HepG2 (cell line): ENCODE data around the gene C11orf68. TPM values are rescaled to one million over a fixed set of nuclear protein-coding genes. Genes with fewer than 3 reads are reported as not detected.

Experiments
- CBX1 ChIP-seq: IDR thresholded peaks from one replicate; pipeline ENCODE4 v1.6.1; 2016; ENCODE audit warnings: antibody characterized with exemption, low read depth
- DBP ChIP-seq: sonication (generic); formaldehyde crosslinking; IDR thresholded peaks from 2 replicates; pipeline ENCODE4 v1.4.0; 2020; ENCODE audit warnings: missing genetic modification reagents; ENCODE audit errors: not compliant biosample characterization
- FLYWCH1 ChIP-seq: sonication (generic); formaldehyde crosslinking; IDR thresholded peaks from 2 replicates; pipeline ENCODE4 v1.8.1; 2023; ENCODE audit warnings: mild to moderate bottlenecking, missing genetic modification reagents
- HNF4G ChIP-seq, 2 experiments: sonication (generic) in 1 of 2; formaldehyde crosslinking in 1 of 2; IDR thresholded peaks; 2 replicates each; pipeline versions ENCODE4 v1.4.0 to v1.6.1; 2011 to 2020; ENCODE audit warnings: borderline replicate concordance in 2 of 2, low read depth in 2 of 2, mild to moderate bottlenecking in 2 of 2, low read length in 1 of 2, missing genetic modification reagents in 1 of 2, moderate library complexity in 1 of 2
- KLF9 ChIP-seq: IDR thresholded peaks from 2 replicates; pipeline ENCODE4 v1.6.1; 2016; ENCODE audit warnings: low read depth
- TOPORS ChIP-seq: sonication (generic); formaldehyde crosslinking; IDR thresholded peaks from 2 replicates; pipeline ENCODE4 v1.8.0; 2023; ENCODE audit warnings: mild to moderate bottlenecking, missing genetic modification reagents
- ZMYM4 ChIP-seq: sonication (generic); formaldehyde crosslinking; IDR thresholded peaks from 2 replicates; pipeline ENCODE4 v1.8.1; 2023; ENCODE audit warnings: mild to moderate bottlenecking, missing genetic modification reagents
- ZNF280D ChIP-seq: sonication (generic); formaldehyde crosslinking; IDR thresholded peaks from 2 replicates; pipeline ENCODE4 v1.5.1; 2020; ENCODE audit warnings: mild to moderate bottlenecking, missing genetic modification reagents
- ZNF326 ChIP-seq: sonication (generic); formaldehyde crosslinking; IDR thresholded peaks from 2 replicates; pipeline ENCODE4 v1.4.0; 2020; ENCODE audit warnings: missing genetic modification reagents, borderline replicate concordance
- ZNF501 ChIP-seq: sonication (generic); formaldehyde crosslinking; IDR thresholded peaks from 2 replicates; pipeline ENCODE4 v1.5.1; 2020; ENCODE audit warnings: mild to moderate bottlenecking, moderate library complexity, missing genetic modification reagents
- ZNF773 ChIP-seq: sonication (generic); formaldehyde crosslinking; IDR thresholded peaks from 2 replicates; pipeline ENCODE4 v1.4.0; 2020; ENCODE audit warnings: missing genetic modification reagents, borderline replicate concordance
- ZNF839 ChIP-seq: sonication (generic); formaldehyde crosslinking; IDR thresholded peaks from 2 replicates; pipeline ENCODE4 v1.4.0; 2020; ENCODE audit warnings: missing genetic modification reagents, mild to moderate bottlenecking, borderline replicate concordance
- polyA plus RNA-seq, 8 experiments: library from polyadenylated mRNA; depleted of rRNA in 3 of 8; stranded (reverse) in 7 of 8; unstranded in 1 of 8; fragments of >200 nt; fragmentation: Illumina TruSeq in 4 of 8; extraction: Trizol in 4 of 8; gene quantifications; 2 replicates each; pipeline versions ENCODE4 v1.2.1 to v1.2.3, GENCODE V29; 2011 to 2016; ENCODE audit warnings: low read depth in 4 of 8, missing spikeins in 1 of 8, mixed read lengths in 1 of 8; ENCODE audit not compliant: insufficient read depth in 1 of 8
- total RNA-seq, 5 experiments: library from RNA; depleted of rRNA; stranded (reverse); fragments of >200 nt; fragmentation: Illumina TruSeq; extraction: Trizol; gene quantifications; 2 replicates each; pipeline ENCODE4 v1.2.3, GENCODE V29; 2016; ENCODE audit warnings: low read depth in 1 of 5
- TF ChIP-seq, protein P1 (sequence below): sonication (generic); formaldehyde crosslinking; IDR thresholded peaks from 2 replicates; pipeline ENCODE4 v1.9.0; 2021; ENCODE audit warnings: mild to moderate bottlenecking, missing genetic modification reagents
- TF ChIP-seq, protein P2 (sequence below): sonication (generic); formaldehyde crosslinking; IDR thresholded peaks from 2 replicates; pipeline ENCODE4 v1.4.0; 2020; ENCODE audit warnings: mild to moderate bottlenecking, missing genetic modification reagents
- TF ChIP-seq, protein P3 (sequence below): sonication (generic); formaldehyde crosslinking; IDR thresholded peaks from 2 replicates; pipeline ENCODE4 v1.5.0; 2020; ENCODE audit warnings: missing genetic modification reagents, mild to moderate bottlenecking, borderline replicate concordance

C11orf68 gene
- total and polyA plus RNA-seq, 2 of the 13 experiments (the other 11 are each of a cell fraction or from before 2014, with no cell fraction given) = 8.4 to 28.3 TPM

GRCh38 chr11:65891219-65892136 is 27.4 kb downstream of the C11orf68 start (continued):
- TF ChIP-seq, protein P1, sequence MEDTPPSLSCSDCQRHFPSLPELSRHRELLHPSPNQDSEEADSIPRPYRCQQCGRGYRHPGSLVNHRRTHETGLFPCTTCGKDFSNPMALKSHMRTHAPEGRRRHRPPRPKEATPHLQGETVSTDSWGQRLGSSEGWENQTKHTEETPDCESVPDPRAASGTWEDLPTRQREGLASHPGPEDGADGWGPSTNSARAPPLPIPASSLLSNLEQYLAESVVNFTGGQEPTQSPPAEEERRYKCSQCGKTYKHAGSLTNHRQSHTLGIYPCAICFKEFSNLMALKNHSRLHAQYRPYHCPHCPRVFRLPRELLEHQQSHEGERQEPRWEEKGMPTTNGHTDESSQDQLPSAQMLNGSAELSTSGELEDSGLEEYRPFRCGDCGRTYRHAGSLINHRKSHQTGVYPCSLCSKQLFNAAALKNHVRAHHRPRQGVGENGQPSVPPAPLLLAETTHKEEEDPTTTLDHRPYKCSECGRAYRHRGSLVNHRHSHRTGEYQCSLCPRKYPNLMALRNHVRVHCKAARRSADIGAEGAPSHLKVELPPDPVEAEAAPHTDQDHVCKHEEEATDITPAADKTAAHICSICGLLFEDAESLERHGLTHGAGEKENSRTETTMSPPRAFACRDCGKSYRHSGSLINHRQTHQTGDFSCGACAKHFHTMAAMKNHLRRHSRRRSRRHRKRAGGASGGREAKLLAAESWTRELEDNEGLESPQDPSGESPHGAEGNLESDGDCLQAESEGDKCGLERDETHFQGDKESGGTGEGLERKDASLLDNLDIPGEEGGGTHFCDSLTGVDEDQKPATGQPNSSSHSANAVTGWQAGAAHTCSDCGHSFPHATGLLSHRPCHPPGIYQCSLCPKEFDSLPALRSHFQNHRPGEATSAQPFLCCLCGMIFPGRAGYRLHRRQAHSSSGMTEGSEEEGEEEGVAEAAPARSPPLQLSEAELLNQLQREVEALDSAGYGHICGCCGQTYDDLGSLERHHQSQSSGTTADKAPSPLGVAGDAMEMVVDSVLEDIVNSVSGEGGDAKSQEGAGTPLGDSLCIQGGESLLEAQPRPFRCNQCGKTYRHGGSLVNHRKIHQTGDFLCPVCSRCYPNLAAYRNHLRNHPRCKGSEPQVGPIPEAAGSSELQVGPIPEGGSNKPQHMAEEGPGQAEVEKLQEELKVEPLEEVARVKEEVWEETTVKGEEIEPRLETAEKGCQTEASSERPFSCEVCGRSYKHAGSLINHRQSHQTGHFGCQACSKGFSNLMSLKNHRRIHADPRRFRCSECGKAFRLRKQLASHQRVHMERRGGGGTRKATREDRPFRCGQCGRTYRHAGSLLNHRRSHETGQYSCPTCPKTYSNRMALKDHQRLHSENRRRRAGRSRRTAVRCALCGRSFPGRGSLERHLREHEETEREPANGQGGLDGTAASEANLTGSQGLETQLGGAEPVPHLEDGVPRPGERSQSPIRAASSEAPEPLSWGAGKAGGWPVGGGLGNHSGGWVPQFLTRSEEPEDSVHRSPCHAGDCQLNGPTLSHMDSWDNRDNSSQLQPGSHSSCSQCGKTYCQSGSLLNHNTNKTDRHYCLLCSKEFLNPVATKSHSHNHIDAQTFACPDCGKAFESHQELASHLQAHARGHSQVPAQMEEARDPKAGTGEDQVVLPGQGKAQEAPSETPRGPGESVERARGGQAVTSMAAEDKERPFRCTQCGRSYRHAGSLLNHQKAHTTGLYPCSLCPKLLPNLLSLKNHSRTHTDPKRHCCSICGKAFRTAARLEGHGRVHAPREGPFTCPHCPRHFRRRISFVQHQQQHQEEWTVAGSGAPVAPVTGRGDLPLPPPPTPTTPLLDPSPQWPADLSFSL (CRISPR knock-in tag) = no peak
- TF ChIP-seq ZMYM4 (CRISPR knock-in tag) (0 out of 2 replicates have a peak, but pooled peaks have one; percentile 24), TOPORS (CRISPR knock-in tag) (no peak), ZNF501 (CRISPR knock-in tag) (no peak), ZNF773 (no peak), ZNF280D (CRISPR knock-in tag) (no peak), CBX1 (peak; percentile 21), DBP (no peak), KLF9 (CRISPR knock-in tag) (no peak), HNF4G (IDR thresholded peaks at IDR 0.05; ENCODE audit: borderline replicate concordance, low read depth, low read length) (peak; percentile 51; the same call in 1 of the 2 replicates), HNF4G (CRISPR knock-in tag; IDR thresholded peaks at IDR 0.05; ENCODE audit: borderline replicate concordance, low read depth) (no peak), FLYWCH1 (CRISPR knock-in tag) (no peak), ZNF839 (CRISPR knock-in tag) (no peak), ZNF326 (CRISPR knock-in tag) (no peak)
- TF ChIP-seq, protein P2, sequence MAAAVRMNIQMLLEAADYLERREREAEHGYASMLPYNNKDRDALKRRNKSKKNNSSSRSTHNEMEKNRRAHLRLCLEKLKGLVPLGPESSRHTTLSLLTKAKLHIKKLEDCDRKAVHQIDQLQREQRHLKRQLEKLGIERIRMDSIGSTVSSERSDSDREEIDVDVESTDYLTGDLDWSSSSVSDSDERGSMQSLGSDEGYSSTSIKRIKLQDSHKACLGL (CRISPR knock-in tag) = 0 out of 2 replicates have a peak, but pooled peaks have one; percentile 0
- TF ChIP-seq, protein P3, sequence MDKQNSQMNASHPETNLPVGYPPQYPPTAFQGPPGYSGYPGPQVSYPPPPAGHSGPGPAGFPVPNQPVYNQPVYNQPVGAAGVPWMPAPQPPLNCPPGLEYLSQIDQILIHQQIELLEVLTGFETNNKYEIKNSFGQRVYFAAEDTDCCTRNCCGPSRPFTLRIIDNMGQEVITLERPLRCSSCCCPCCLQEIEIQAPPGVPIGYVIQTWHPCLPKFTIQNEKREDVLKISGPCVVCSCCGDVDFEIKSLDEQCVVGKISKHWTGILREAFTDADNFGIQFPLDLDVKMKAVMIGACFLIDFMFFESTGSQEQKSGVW (CRISPR knock-in tag) = no peak
